Measurements from ENCODE around the gene ITPR1. TPM values are rescaled to one million over a fixed set of nuclear protein-coding genes. Genes with fewer than 3 reads are reported as not detected.

ITPR1 gene
- total RNA-seq, 4 donors from 2014 or later = 184 to 305 (median 218) TPM

DNA sequence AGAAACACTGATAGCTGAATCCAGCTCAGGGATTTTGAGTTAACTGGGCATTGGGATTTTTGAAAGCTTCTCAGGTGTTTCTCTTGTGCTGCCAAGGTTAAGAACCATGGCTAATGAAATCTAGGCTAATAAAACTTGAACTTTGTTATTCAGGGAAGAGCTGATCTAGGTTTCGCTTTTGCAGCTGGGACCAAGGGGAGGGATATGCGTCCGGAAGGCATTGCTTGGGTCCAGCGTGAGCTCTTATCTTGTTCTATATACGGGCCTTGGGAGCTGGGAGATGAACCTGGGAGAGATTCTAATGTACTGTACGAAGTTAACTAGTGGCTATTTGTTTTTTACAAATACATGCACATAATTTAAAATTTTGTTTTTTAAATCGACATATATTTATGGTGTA is 29.8 kb downstream of the ITPR1 start:
- WGBS, 2 donors (ENCODE audit: low coverage in 1 of 2) = 59 to 88% methylated on average over 7 of the region's 7 CpGs
- H3K9me3 ChIP-seq = no peaks in the 10 kb centered on the region
- peaks cover 0 to 13% of the 10 kb centered on the region in 2 donors for H3K36me3 ChIP-seq
- TF ChIP-seq EP300 (IDR thresholded peaks at IDR 0.05) (no peak), POLR2AphosphoS5 (IDR thresholded peaks at IDR 0.05) (no peak), POLR2A (IDR thresholded peaks at IDR 0.05) (no peak)
- TF ChIP-seq, protein P1, sequence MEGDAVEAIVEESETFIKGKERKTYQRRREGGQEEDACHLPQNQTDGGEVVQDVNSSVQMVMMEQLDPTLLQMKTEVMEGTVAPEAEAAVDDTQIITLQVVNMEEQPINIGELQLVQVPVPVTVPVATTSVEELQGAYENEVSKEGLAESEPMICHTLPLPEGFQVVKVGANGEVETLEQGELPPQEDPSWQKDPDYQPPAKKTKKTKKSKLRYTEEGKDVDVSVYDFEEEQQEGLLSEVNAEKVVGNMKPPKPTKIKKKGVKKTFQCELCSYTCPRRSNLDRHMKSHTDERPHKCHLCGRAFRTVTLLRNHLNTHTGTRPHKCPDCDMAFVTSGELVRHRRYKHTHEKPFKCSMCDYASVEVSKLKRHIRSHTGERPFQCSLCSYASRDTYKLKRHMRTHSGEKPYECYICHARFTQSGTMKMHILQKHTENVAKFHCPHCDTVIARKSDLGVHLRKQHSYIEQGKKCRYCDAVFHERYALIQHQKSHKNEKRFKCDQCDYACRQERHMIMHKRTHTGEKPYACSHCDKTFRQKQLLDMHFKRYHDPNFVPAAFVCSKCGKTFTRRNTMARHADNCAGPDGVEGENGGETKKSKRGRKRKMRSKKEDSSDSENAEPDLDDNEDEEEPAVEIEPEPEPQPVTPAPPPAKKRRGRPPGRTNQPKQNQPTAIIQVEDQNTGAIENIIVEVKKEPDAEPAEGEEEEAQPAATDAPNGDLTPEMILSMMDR (IDR thresholded peaks at IDR 0.05) = no peak
- no peak for ATAC-seq
- peak overlapping the region; percentile 11 to 81 (median 62) for H3K27ac ChIP-seq
- no peaks in the 10 kb centered on the region for H3K27me3 ChIP-seq
- no peak overlapping the region for H3K4me3 ChIP-seq
- H3K4me1 ChIP-seq = peaks cover 13 to 87% (median 24%) of the 10 kb centered on the region in 3 donors

DNA sequence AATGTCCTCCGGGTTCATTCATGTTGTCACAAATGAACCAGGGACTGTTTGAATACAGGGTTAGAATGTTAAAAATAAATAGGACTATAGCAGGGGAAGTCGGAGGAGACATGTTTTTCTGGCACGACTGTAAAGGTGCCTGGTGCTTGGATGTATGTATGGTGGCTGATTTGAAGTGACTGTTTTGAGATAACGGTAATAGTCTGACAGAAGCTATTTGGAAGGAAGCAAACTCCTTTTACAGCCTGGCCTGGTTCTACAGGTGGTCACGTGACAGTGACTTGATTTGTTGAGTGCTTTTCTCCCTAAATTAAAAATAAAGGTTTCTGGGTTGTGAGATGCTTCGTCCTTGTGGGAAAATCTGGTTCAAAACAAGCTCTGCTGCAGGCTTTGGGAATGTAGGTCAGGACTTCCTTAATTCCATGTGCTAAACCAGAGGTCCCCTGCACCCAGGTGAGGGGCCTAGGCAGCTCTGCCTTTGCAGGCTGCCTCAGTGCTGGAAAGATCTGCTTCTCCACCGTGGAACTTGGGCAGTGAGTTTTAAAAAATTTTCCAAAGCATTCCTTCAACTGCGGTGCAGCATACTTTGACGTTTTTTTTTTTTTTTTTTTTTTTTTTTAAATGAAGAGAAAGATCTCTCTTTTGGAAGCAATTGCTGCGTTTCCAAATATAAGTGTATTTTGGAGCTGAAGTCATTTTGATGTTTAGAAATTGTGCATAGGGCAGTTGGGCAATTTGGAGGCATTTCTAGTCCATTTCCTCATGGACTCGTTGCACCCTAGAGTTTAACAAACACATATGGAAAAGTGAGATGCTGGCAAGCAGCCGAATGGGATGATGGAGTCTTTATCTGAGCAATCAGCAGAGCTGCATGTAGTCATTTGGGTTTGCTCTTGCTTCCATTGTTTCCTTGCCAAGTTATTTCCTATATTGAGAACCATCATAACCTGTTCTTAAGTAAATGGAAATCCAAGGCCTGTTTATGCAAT is 30.9 kb downstream of the ITPR1 start:
- H3K4me1 ChIP-seq = peaks cover 13 to 87% (median 30%) of the 10 kb centered on the region in 3 donors
- 13 to 22% methylated on average over 12 of the region's 12 CpGs for WGBS, 2 donors (ENCODE audit: low coverage in 1 of 2)
- H3K27ac ChIP-seq = peak overlapping the region; percentile 68 to 81 (median 75)
- H3K9me3 ChIP-seq = no peaks in the 10 kb centered on the region
- no peak for TF ChIP-seq POLR2A (IDR thresholded peaks at IDR 0.05)
- TF ChIP-seq POLR2AphosphoS5 (IDR thresholded peaks at IDR 0.05) = peak; percentile 35
- peaks cover 0 to 12% of the 10 kb centered on the region in 2 donors for H3K36me3 ChIP-seq
- ATAC-seq = peak; percentile 43
- no peaks in the 10 kb centered on the region for H3K27me3 ChIP-seq
- no peak overlapping the region for H3K4me3 ChIP-seq

DNA sequence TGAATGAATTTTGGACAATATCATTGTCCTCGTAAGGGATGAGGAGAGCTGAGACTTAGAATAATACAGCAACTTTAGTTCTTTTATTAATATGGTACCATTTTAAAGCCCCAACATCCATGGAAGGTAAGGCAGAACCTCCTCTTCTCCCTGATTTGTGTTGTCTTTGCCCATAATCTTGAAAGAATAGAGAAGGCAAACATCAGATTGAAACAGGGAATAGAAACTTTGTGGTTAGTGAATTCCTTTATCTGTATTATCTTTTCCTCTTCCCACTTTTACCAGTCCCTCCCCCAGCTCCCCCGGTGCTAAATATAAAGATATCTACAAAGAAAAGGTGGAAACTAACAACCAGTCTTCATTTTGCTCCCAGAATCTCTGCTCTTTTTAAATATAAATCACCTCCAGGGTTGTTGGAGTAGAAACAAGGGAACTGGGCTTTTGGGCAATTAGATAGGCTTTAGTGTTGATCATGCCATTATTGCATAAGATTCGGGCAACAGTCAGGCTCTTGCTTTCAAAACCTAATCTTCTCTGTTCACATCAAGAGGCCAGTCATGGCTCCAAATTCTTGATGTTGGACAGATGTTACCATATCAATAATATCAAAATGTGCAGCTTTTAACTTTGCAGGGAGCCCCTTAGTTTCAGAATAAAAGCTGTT is 32.5 kb downstream of the ITPR1 start:
- no peaks in the 10 kb centered on the region for H3K27me3 ChIP-seq
- 60 to 82% methylated on average over 2 to 3 of the region's 3 CpGs for WGBS, 2 donors (ENCODE audit: low coverage in 1 of 2)
- H3K4me1 ChIP-seq = peaks cover 8 to 82% (median 30%) of the 10 kb centered on the region in 3 donors
- H3K9me3 ChIP-seq = no peaks in the 10 kb centered on the region
- H3K4me3 ChIP-seq = no peak overlapping the region
- peak overlapping the region in 1 of 4 donors; percentile 81 for H3K27ac ChIP-seq
- H3K36me3 ChIP-seq = peaks cover 0 to 9% of the 10 kb centered on the region in 2 donors
- TF ChIP-seq POLR2AphosphoS5 (IDR thresholded peaks at IDR 0.05) (no peak), POLR2A (IDR thresholded peaks at IDR 0.05) (no peak), EP300 (IDR thresholded peaks at IDR 0.05) (no peak)
- TF ChIP-seq, protein P1 (IDR thresholded peaks at IDR 0.05) = no peak
- no peak for ATAC-seq

DNA sequence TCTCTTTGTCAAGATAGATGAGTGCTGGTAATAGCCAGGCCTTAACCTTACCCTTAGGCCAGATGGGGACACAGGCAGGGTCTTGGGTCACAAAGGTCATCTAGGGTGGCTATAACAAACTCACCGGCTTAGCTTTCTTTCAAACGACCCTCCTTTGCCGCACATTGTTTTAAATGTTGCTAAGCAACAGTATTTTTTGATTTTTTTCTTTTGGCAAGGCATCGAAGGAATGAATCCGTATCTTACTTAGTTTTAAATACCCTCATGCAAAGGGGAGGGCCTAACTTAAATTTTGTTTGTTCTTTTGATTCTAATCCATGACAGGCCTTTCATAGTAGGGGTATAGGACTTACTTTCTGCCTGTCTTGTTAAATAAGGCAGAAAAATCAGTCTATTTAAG is 35.2 kb downstream of the ITPR1 start:
- 17 to 19% methylated on average over 5 of the region's 5 CpGs for WGBS, 2 donors (ENCODE audit: low coverage in 1 of 2)
- ATAC-seq = no peak
- Histone ChIP-seq H3K27me3 (no peaks in the 10 kb centered on the region), H3K36me3 (no peaks in the 10 kb centered on the region), H3K9me3 (no peaks in the 10 kb centered on the region), H3K4me3 (no peak overlapping the region), H3K27ac (peak overlapping the region in 2 of 4 donors; percentile 24 to 35), H3K4me1 (peaks cover 12 to 87% (median 29%) of the 10 kb centered on the region in 3 donors)
- TF ChIP-seq POLR2AphosphoS5 (IDR thresholded peaks at IDR 0.05) = no peak
- TF ChIP-seq POLR2A (IDR thresholded peaks at IDR 0.05) = no peak
- TF ChIP-seq EP300 (IDR thresholded peaks at IDR 0.05) = no peak
- TF ChIP-seq, protein P1 (IDR thresholded peaks at IDR 0.05) = no peak

All from gastroesophageal sphincter (tissue), 4 donors.